CD4-positive, alpha-beta T cell treated with Interleukin-17A for 4 hours (primary cell): ENCODE data around the gene SENP1.
A peak's percentile ranks its signal among the peaks of the same experiment; 100 is the strongest.

Source experiments
- DNase-seq: peaks from one replicate; pipeline ENCODE4 v3.0.0-alpha.2; 2020; ENCODE audit warnings: mixed read lengths

The SENP1 gene

DNA sequence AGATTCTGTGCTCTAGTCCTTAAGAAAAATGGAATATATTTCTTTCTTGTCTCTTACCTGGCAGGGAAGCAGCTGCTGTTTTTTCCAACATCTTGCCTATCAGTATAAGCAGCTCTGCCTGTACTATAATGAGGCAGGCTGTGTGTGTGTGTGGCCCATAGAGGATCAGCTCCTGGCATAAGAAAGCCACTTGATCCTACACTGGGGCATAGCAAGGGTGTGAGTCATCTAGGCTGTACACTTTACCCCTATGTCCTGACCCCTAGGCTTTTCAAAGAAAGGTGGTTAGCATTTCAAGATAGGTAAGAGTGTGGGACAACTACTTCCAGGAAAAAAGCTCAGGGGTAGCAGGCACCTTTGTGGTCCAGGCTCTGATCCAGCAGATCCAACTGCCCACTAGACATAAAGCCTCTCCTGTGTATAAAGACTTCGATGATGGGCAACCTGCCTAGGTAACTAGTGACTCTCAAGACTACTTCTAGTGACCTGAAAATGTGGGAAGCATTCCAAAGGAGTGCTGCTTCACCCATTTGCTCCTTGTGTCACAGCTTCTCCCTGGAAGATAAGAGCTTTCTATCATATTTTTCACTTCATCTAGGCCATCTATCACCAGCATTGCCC lies 4.9 kb upstream of the SENP1 start:
- DNase-seq = no peak

DNA sequence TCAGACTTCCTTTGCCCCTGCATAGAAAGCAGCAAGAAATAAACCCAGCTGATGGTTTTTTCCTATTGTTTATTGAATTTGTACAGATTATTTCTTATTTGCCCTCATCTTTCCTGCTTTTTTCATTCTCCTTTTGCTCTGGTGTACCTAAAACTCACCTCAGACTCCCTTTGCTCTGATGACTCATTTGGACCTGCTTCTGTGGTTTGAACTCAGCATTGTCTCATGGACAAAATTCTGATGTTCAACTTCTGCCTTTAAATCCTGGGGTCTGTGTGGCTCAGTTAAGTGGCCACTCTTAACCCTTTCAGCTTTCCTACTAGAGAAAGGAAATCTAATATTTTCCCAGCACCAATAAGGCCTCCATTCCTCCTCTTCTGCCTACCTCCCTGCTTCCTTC lies 3.5 kb upstream of the SENP1 start:
- DNase-seq = no peak

- no peak for DNase-seq
These were observed 1.1 kb upstream of the SENP1 start for GRCh38 chr12:48106681-48107613.

DNA sequence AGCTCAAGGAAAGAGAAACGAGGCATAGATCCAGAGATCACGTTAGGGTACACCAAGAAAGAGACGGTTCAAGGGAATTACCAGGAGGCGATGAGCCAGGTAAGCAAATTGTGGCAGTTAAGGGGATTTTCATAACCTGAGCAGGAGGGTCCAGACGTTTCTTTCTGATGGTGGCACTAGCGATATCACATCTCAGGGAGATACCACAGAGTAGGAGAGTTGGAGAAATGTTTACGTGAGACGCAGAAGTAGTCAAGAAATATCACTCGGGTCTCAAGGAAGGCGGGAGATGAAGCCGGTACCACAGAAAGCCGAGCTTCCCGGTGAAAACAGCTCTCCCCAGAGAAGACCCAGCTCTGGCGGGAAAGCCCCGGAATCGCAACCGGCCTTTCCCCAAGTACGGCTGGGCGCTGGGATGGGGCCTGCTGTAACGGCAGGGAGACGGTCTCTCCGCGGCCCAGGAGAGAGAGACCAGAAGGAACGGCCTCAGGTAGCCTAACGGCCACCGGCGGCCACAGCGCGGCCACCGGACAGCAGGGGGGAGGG lies 485 bp downstream of the SENP1 start:
- DNase-seq = peak; percentile 41

DNA sequence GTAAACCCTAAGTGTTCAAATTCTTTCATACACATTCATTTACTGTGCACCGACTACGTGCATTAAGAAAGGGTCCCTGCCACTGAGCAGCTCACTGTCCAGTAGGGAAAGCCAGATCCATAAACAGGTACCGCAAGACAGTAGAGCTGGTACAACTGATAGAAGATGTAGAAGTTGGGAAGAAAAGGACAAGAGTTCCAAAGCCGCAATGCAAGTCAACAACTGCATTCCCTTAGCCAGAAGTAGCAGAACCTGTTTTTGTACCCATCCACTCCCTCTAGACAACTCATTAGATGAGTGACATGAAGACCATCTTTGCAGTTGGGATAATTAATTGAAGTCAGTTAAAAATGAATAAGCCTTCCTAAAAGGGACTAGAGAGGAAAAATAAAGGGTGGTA lies 1.3 kb downstream of the SENP1 start:
- DNase-seq = no peak

- DNase-seq = no peak
These were observed 13.3 kb downstream of the SENP1 start for GRCh38 chr12:48092611-48093010.

DNA sequence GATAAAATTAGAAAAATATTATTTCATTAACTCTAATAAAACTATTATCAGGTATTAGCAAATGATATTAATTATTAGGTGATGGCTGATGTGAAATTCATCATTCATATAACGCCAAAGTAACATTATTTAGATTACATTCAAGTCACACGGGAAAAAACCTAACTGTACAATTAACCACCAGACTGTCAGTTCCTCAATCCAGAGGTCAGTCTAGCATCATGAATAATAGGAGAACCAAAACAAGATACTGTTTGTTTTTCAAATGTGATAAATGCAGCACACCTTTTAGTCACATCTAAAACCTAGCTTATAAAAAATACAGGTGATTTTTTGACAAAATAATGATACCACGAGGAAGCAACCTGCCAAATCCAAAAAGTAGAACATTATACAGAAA lies 19.6 kb downstream of the SENP1 start:
- no peak for DNase-seq

- no peak for DNase-seq
These were observed 20.9 kb downstream of the SENP1 start for GRCh38 chr12:48084841-48085460.

- DNase-seq = no peak
These were observed 21.8 kb downstream of the SENP1 start for GRCh38 chr12:48084066-48084465.

- no peak for DNase-seq
These were observed 25.1 kb downstream of the SENP1 start for GRCh38 chr12:48080821-48081220.

- DNase-seq = no peak
These were observed 25.6 kb downstream of the SENP1 start for GRCh38 chr12:48080285-48080684.

- no peak for DNase-seq
These were observed 27.0 kb downstream of the SENP1 start for GRCh38 chr12:48078901-48079300.

- DNase-seq = no peak
These were observed 28.8 kb downstream of the SENP1 start for GRCh38 chr12:48077111-48077510.

- no peak for DNase-seq
These were observed 30.0 kb downstream of the SENP1 start for GRCh38 chr12:48075832-48076231.

GRCh38 chr12:48074266-48074665 lies 31.6 kb downstream of the SENP1 start:
- no peak for DNase-seq

- no peak for DNase-seq
These were observed 33.6 kb downstream of the SENP1 start for GRCh38 chr12:48072266-48072665.

DNA sequence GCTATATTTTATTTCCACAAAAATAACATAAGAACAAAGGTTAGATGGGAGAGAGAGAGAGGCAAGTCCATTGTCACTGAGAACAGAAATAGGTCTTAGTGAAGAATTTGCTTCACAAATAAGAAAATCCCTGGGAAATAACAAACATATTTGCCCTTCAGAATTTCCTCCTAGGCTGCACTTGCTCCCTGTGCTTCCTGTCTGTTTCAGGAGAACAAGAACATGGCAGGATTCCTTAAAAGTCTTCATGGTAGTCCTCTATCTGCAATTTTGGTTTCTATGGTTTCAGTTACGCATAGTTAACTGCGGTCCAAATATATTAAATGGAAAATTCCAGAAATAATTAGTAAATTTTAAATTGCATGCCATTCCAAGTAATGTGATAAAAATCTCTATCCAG lies 34.1 kb downstream of the SENP1 start:
- no peak for DNase-seq

- DNase-seq = no peak
These were observed 35.1 kb downstream of the SENP1 start for GRCh38 chr12:48070731-48071130.

GRCh38 chr12:48070033-48070432 lies 35.8 kb downstream of the SENP1 start:
- no peak for DNase-seq

DNA sequence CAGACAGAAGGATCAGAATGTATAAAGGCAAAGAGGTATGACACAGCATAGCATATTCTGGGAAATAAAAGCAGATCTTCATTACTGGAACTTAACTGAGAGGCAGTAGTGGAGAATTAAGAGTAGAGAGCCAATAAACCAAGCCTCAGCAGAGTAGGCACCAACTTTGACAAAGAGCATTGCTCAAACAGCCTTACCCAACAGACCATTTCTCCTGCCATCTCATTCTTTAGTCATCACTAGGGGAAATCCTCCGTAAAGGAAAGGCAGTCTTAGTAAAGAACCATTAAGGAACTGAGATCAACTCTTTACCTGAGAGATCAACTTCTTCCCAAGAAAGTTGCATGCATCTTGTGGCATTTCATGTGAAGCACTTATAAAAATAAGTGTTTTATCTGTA lies 36.6 kb downstream of the SENP1 start:
- no peak for DNase-seq

- DNase-seq = no peak
These were observed 37.4 kb downstream of the SENP1 start for GRCh38 chr12:48068457-48068856.

DNA sequence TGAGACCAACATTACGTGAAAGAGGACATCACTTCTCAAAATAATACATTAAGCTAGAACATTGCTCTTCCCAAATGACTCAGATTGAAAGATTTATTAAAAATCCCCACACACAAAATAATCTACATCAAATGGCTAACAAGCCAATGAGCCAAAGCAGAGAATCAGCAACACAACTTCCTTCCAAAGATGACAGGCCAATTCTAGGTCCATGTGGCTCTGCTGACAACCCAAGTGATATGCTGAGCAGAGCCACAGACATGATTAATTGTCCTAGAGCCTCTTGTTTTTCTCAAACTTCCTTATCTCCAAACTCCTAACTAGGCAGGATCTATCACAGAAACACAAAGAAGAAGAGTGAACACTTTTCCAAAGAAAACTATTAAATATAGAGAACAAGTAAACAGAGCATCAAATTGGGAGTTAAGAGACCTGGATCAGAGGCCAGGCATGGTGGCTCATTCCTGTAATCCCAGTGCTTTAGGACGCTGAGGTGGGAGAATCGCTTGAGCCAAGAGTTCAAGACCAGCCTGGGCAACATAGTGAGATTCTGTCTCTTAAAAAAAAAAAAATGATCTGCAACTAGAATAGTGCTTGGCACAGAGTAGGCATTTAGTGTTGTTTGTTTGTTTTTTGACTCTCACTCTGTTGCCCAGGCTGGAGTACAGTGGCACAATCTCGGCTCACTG lies 38.5 kb downstream of the SENP1 start:
- no peak for DNase-seq

DNA sequence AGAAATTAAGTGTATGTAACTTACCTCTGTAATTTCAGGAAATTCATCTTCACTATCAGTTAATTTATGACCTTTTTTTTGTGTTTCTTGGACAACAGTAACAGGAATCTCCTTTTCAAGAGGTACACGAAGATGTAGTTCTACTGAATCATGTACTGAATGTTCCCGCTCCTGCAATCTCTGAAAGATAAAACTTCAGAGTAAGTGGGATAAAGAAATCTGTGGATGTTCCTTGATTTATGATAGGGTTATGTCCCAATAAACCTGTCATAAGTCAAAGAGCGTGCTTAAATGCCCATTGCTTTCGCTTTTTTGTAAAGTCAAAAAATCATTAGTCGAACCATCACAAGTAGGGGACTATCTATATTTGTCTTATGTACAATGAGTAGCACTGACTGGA lies 40.8 kb downstream of the SENP1 start:
- no peak for DNase-seq
